ENCODE measurements around the gene MBIP. TPM values are rescaled to one million over a fixed set of nuclear protein-coding genes. Genes with fewer than 3 reads are reported as not detected.

Gene MBIP
- polyA plus RNA-seq, 4 donors: 12.9 to 30.8 (median 22.0) TPM

- Histone ChIP-seq H3K4me3 (ENCODE audit: low read depth in 1 of 3, low read length in 3 of 3) (no peak overlapping the region), H3K9me3 (ENCODE audit: control insufficient read depth in 2 of 2, insufficient read depth in 1 of 2, low read depth in 1 of 2, low read length in 1 of 2) (no peaks in the 10 kb centered on the region), H3K27ac (ENCODE audit: low read depth in 1 of 3, low read length in 2 of 3) (no peak overlapping the region), H3K4me1 (ENCODE audit: control insufficient read depth in 3 of 3, insufficient read depth in 2 of 3, low read depth in 1 of 3, low read length in 2 of 3) (no peaks in the 10 kb centered on the region), H3K27me3 (ENCODE audit: control insufficient read depth in 3 of 3, insufficient read depth in 3 of 3, low read length in 3 of 3) (peaks cover 0 to 4% (median 0%) of the 10 kb centered on the region in 3 donors), H3K36me3 (ENCODE audit: control insufficient read depth in 3 of 3, insufficient read depth in 2 of 3, low read depth in 1 of 3, low read length in 3 of 3) (no peaks in the 10 kb centered on the region)
- no peak for DNase-seq
- FAIRE-seq: no peak
- WGBS, 3 donors: 35 to 43% (median 35%) methylated on average over 3 of the region's 3 CpGs
Observed at GRCh38 chr14:36288496-36288895, 31.9 kb downstream of the MBIP start.

- H3K4me3 ChIP-seq (ENCODE audit: low read depth in 1 of 3, low read length in 3 of 3): no peak overlapping the region
- H3K4me1 ChIP-seq (ENCODE audit: control insufficient read depth in 3 of 3, insufficient read depth in 2 of 3, low read depth in 1 of 3, low read length in 2 of 3): no peaks in the 10 kb centered on the region
- peaks cover 0 to 4% (median 2%) of the 10 kb centered on the region in 3 donors for H3K27me3 ChIP-seq (ENCODE audit: control insufficient read depth in 3 of 3, insufficient read depth in 3 of 3, low read length in 3 of 3)
- 80 to 87% (median 84%) methylated on average over 4 of the region's 4 CpGs for WGBS, 3 donors
- no peaks in the 10 kb centered on the region for H3K9me3 ChIP-seq (ENCODE audit: control insufficient read depth in 2 of 2, insufficient read depth in 1 of 2, low read depth in 1 of 2, low read length in 1 of 2)
- H3K36me3 ChIP-seq (ENCODE audit: control insufficient read depth in 3 of 3, insufficient read depth in 2 of 3, low read depth in 1 of 3, low read length in 3 of 3): no peaks in the 10 kb centered on the region
- no peak overlapping the region for H3K27ac ChIP-seq (ENCODE audit: low read depth in 1 of 3, low read length in 2 of 3)
- DNase-seq: no peak
- FAIRE-seq: no peak
Observed at GRCh38 chr14:36284971-36285595, 35.4 kb downstream of the MBIP start.

- whole genome bisulfite sequencing, 3 donors: 68 to 75% (median 73%) methylated on average over 2 of the region's 2 CpGs
Observed at GRCh38 chr14:36281309-36281708, 39.1 kb downstream of the MBIP start.

GRCh38 chr14:36279306-36280190 is 40.9 kb downstream of the MBIP start:
- peaks cover 0 to 3% (median 2%) of the 10 kb centered on the region in 3 donors for H3K27me3 ChIP-seq (ENCODE audit: control insufficient read depth in 3 of 3, insufficient read depth in 3 of 3, low read length in 3 of 3)
- no peak overlapping the region for H3K27ac ChIP-seq (ENCODE audit: low read depth in 1 of 3, low read length in 2 of 3)
- no peak for FAIRE-seq
- no peak for DNase-seq
- H3K4me1 ChIP-seq (ENCODE audit: control insufficient read depth in 3 of 3, insufficient read depth in 2 of 3, low read depth in 1 of 3, low read length in 2 of 3): no peaks in the 10 kb centered on the region
- H3K9me3 ChIP-seq (ENCODE audit: control insufficient read depth in 2 of 2, insufficient read depth in 1 of 2, low read depth in 1 of 2, low read length in 1 of 2): no peaks in the 10 kb centered on the region
- 75 to 83% (median 79%) methylated on average over 7 of the region's 7 CpGs for WGBS, 3 donors
- no peaks in the 10 kb centered on the region for H3K36me3 ChIP-seq (ENCODE audit: control insufficient read depth in 3 of 3, insufficient read depth in 2 of 3, low read depth in 1 of 3, low read length in 3 of 3)
- no peak overlapping the region for H3K4me3 ChIP-seq (ENCODE audit: low read depth in 1 of 3, low read length in 3 of 3)

More at GRCh38 chr14:36281309-36281708, 39.1 kb downstream of the MBIP start:
- Histone ChIP-seq H3K9me3 (ENCODE audit: control insufficient read depth in 2 of 2, insufficient read depth in 1 of 2, low read depth in 1 of 2, low read length in 1 of 2) (no peaks in the 10 kb centered on the region), H3K27ac (ENCODE audit: low read depth in 1 of 3, low read length in 2 of 3) (no peak overlapping the region), H3K4me3 (ENCODE audit: low read depth in 1 of 3, low read length in 3 of 3) (no peak overlapping the region), H3K36me3 (ENCODE audit: control insufficient read depth in 3 of 3, insufficient read depth in 2 of 3, low read depth in 1 of 3, low read length in 3 of 3) (no peaks in the 10 kb centered on the region), H3K4me1 (ENCODE audit: control insufficient read depth in 3 of 3, insufficient read depth in 2 of 3, low read depth in 1 of 3, low read length in 2 of 3) (no peaks in the 10 kb centered on the region), H3K27me3 (ENCODE audit: control insufficient read depth in 3 of 3, insufficient read depth in 3 of 3, low read length in 3 of 3) (peaks cover 0 to 2% (median 0%) of the 10 kb centered on the region in 3 donors)
- DNase-seq (no peak), FAIRE-seq (no peak)

GRCh38 chr14:36275741-36276140 is 44.7 kb downstream of the MBIP start:
- no peaks in the 10 kb centered on the region for H3K36me3 ChIP-seq (ENCODE audit: control insufficient read depth in 3 of 3, insufficient read depth in 2 of 3, low read depth in 1 of 3, low read length in 3 of 3)
- FAIRE-seq (no peak), DNase-seq (no peak)
- no peak overlapping the region for H3K27ac ChIP-seq (ENCODE audit: low read depth in 1 of 3, low read length in 2 of 3)
- no peaks in the 10 kb centered on the region for H3K4me1 ChIP-seq (ENCODE audit: control insufficient read depth in 3 of 3, insufficient read depth in 2 of 3, low read depth in 1 of 3, low read length in 2 of 3)
- no peak overlapping the region for H3K4me3 ChIP-seq (ENCODE audit: low read depth in 1 of 3, low read length in 3 of 3)
- peaks cover 0 to 29% (median 14%) of the 10 kb centered on the region in 3 donors for H3K27me3 ChIP-seq (ENCODE audit: control insufficient read depth in 3 of 3, insufficient read depth in 3 of 3, low read length in 3 of 3)
- WGBS, 3 donors: 92 to 98% (median 93%) methylated on average over 3 of the region's 3 CpGs
- peaks cover 0 to 2% of the 10 kb centered on the region in 2 donors for H3K9me3 ChIP-seq (ENCODE audit: control insufficient read depth in 2 of 2, insufficient read depth in 1 of 2, low read depth in 1 of 2, low read length in 1 of 2)

GRCh38 chr14:36271939-36272907 is 48.2 kb downstream of the MBIP start:
- no peaks in the 10 kb centered on the region for H3K4me1 ChIP-seq (ENCODE audit: control insufficient read depth in 3 of 3, insufficient read depth in 2 of 3, low read depth in 1 of 3, low read length in 2 of 3)
- FAIRE-seq (no peak), DNase-seq (peak; percentile 4 to 25)
- H3K4me3 ChIP-seq (ENCODE audit: low read depth in 1 of 3, low read length in 3 of 3): peak overlapping the region in 1 of 3 donors; percentile 21
- peaks cover 0 to 2% of the 10 kb centered on the region in 2 donors for H3K9me3 ChIP-seq (ENCODE audit: control insufficient read depth in 2 of 2, insufficient read depth in 1 of 2, low read depth in 1 of 2, low read length in 1 of 2)
- 3 to 7% (median 4%) methylated on average over 29 of the region's 29 CpGs for WGBS, 3 donors
- no peaks in the 10 kb centered on the region for H3K36me3 ChIP-seq (ENCODE audit: control insufficient read depth in 3 of 3, insufficient read depth in 2 of 3, low read depth in 1 of 3, low read length in 3 of 3)
- H3K27me3 ChIP-seq (ENCODE audit: control insufficient read depth in 3 of 3, insufficient read depth in 3 of 3, low read length in 3 of 3): peaks cover 0 to 29% (median 14%) of the 10 kb centered on the region in 3 donors
- no peak overlapping the region for H3K27ac ChIP-seq (ENCODE audit: low read depth in 1 of 3, low read length in 2 of 3)

- FAIRE-seq: no peak
- no peak for DNase-seq
- Histone ChIP-seq H3K36me3 (ENCODE audit: control insufficient read depth in 3 of 3, insufficient read depth in 2 of 3, low read depth in 1 of 3, low read length in 3 of 3) (no peaks in the 10 kb centered on the region), H3K27me3 (ENCODE audit: control insufficient read depth in 3 of 3, insufficient read depth in 3 of 3, low read length in 3 of 3) (peaks cover 0 to 29% (median 14%) of the 10 kb centered on the region in 3 donors), H3K4me1 (ENCODE audit: control insufficient read depth in 3 of 3, insufficient read depth in 2 of 3, low read depth in 1 of 3, low read length in 2 of 3) (no peaks in the 10 kb centered on the region), H3K27ac (ENCODE audit: low read depth in 1 of 3, low read length in 2 of 3) (no peak overlapping the region), H3K4me3 (ENCODE audit: low read depth in 1 of 3, low read length in 3 of 3) (no peak overlapping the region), H3K9me3 (ENCODE audit: control insufficient read depth in 2 of 2, insufficient read depth in 1 of 2, low read depth in 1 of 2, low read length in 1 of 2) (peaks cover 0 to 2% of the 10 kb centered on the region in 2 donors)
- WGBS, 3 donors: 26 to 59% (median 33%) methylated on average over 1 of the region's 1 CpG
Observed at GRCh38 chr14:36271222-36271621, 49.2 kb downstream of the MBIP start.

- Histone ChIP-seq H3K27ac (ENCODE audit: low read depth in 1 of 3, low read length in 2 of 3) (no peak overlapping the region), H3K9me3 (ENCODE audit: control insufficient read depth in 2 of 2, insufficient read depth in 1 of 2, low read depth in 1 of 2, low read length in 1 of 2) (peaks cover 0 to 2% of the 10 kb centered on the region in 2 donors), H3K4me1 (ENCODE audit: control insufficient read depth in 3 of 3, insufficient read depth in 2 of 3, low read depth in 1 of 3, low read length in 2 of 3) (no peaks in the 10 kb centered on the region), H3K4me3 (ENCODE audit: low read depth in 1 of 3, low read length in 3 of 3) (no peak overlapping the region), H3K27me3 (ENCODE audit: control insufficient read depth in 3 of 3, insufficient read depth in 3 of 3, low read length in 3 of 3) (peaks cover 0 to 29% (median 14%) of the 10 kb centered on the region in 3 donors), H3K36me3 (ENCODE audit: control insufficient read depth in 3 of 3, insufficient read depth in 2 of 3, low read depth in 1 of 3, low read length in 3 of 3) (no peaks in the 10 kb centered on the region)
- DNase-seq (no peak), FAIRE-seq (no peak)
- 66 to 85% (median 71%) methylated on average over 2 of the region's 2 CpGs for WGBS, 3 donors
Observed at GRCh38 chr14:36270191-36270590, 50.2 kb downstream of the MBIP start.

All from small intestine (tissue), 7 donors.